NCI-H345 treated with DMSO at 0.1 percent for 48 hours (cell line): ENCODE results near the gene RELT.

Source experiments
- DNase-seq: peaks from one replicate; lab custom pipeline; 2025; ENCODE audit not compliant: unreplicated experiment; lab: John Stamatoyannopoulos, UW

The RELT gene

GRCh38 chr11:73401924-73402833 is 26.0 kb downstream of the RELT start:
- no peak for DNase-seq

- no peak for DNase-seq
These were observed 26.6 kb downstream of the RELT start for GRCh38 chr11:73402834-73403185.

GRCh38 chr11:73403541-73403940 is 27.3 kb downstream of the RELT start:
- no peak for DNase-seq

- DNase-seq = no peak
These were observed 27.8 kb downstream of the RELT start for GRCh38 chr11:73404048-73404447.

GRCh38 chr11:73404506-73405145 is 28.4 kb downstream of the RELT start:
- DNase-seq = no peak

GRCh38 chr11:73405146-73405510 is 28.9 kb downstream of the RELT start:
- DNase-seq = no peak

GRCh38 chr11:73406131-73406530 is 29.9 kb downstream of the RELT start:
- DNase-seq = no peak

- no peak for DNase-seq
These were observed 30.4 kb downstream of the RELT start for GRCh38 chr11:73406619-73407018.

GRCh38 chr11:73409431-73409830 is 33.2 kb downstream of the RELT start:
- DNase-seq = no peak

GRCh38 chr11:73410627-73411026 is 34.4 kb downstream of the RELT start:
- DNase-seq = no peak

- DNase-seq = no peak
These were observed 34.8 kb downstream of the RELT start for GRCh38 chr11:73411031-73411430.

- DNase-seq = no peak
These were observed 36.1 kb downstream of the RELT start for GRCh38 chr11:73412308-73412707.

- DNase-seq = no peak
These were observed 37.1 kb downstream of the RELT start for GRCh38 chr11:73413256-73413655.

- DNase-seq = no peak
These were observed 38.9 kb downstream of the RELT start for GRCh38 chr11:73414977-73415651.

GRCh38 chr11:73415854-73416615 is 39.8 kb downstream of the RELT start:
- no peak for DNase-seq

GRCh38 chr11:73416786-73417185 is 40.6 kb downstream of the RELT start:
- no peak for DNase-seq

GRCh38 chr11:73420136-73420535 is 43.9 kb downstream of the RELT start:
- no peak for DNase-seq

GRCh38 chr11:73422886-73423285 is 46.7 kb downstream of the RELT start:
- DNase-seq = no peak

- DNase-seq = no peak
These were observed 47.3 kb downstream of the RELT start for GRCh38 chr11:73423506-73423905.

GRCh38 chr11:73425108-73425507 is 48.9 kb downstream of the RELT start:
- DNase-seq = no peak

GRCh38 chr11:73426219-73426850 is 50.1 kb downstream of the RELT start:
- no peak for DNase-seq
